ENCODE data around the gene ZNF512B.

The ZNF512B gene

GRCh38 chr20:63947638-63948456 is 21.9 kb downstream of the ZNF512B start:
- DNase-seq (ENCODE audit: low spot score) = no peak

- DNase-seq (ENCODE audit: low spot score) = no peak
These were observed 22.6 kb downstream of the ZNF512B start for GRCh38 chr20:63946986-63947637.

GRCh38 chr20:63945921-63946920 is 23.5 kb downstream of the ZNF512B start:
- DNase-seq (ENCODE audit: low spot score) = no peak

GRCh38 chr20:63945031-63945658 is 24.6 kb downstream of the ZNF512B start:
- no peak for DNase-seq (ENCODE audit: low spot score)

DNA sequence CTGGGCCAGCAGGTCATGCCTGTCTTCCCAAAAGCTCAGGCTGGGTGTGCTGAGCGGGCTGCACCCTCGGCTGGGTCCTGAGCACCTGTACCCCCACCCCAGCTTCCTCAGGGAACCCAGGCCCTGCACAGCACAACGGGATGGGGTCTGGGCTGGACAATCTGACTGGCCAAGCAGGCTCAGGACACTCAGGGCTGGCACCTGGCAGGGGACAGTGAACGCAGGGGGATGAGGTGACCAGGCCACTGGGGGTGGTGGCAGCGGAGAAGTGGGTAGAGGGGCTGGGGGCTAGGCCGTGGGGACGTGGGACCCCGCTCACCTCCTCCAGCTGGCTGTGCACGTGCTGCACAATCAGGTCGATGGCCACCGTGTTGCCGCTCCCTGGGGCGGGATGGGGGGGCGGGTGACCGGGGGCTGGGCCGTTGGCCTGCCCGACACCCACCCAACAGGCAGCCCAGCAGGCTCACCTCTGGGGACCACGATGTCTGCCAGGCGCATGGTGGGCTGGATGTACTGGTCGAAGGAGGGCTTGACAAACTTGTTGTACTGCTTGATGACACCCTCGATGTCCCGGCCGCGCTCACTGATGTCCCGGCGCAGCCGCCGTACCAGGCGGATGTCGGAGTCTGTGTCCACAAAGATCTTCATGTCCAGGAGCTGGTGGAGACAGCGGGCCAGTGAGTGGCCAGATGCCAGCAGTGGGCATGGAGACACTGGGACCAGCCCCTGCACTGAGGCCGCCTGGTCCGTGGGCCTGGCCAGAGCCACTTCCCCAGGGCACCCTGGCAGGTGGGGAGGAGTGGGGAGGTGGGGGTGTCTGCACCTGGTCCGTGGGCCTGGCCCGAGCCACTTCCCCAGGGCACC is 25.4 kb downstream of the ZNF512B start:
- DNase-seq (ENCODE audit: low spot score) = no peak

DNA sequence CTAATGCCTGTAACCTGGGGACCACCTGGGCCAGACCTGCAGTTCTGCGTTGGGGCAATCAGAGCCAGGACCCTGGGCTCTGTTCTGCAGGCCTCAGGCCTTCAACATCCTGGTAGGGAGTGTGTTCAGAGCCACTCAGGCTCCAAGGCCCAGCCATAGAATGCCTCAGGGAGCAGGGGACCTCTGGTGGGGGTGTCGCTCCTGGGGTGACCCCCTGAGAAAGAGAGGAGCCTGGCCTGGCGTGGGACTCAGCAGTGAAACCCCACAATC is 26.0 kb downstream of the ZNF512B start:
- no peak for DNase-seq (ENCODE audit: low spot score)

DNA sequence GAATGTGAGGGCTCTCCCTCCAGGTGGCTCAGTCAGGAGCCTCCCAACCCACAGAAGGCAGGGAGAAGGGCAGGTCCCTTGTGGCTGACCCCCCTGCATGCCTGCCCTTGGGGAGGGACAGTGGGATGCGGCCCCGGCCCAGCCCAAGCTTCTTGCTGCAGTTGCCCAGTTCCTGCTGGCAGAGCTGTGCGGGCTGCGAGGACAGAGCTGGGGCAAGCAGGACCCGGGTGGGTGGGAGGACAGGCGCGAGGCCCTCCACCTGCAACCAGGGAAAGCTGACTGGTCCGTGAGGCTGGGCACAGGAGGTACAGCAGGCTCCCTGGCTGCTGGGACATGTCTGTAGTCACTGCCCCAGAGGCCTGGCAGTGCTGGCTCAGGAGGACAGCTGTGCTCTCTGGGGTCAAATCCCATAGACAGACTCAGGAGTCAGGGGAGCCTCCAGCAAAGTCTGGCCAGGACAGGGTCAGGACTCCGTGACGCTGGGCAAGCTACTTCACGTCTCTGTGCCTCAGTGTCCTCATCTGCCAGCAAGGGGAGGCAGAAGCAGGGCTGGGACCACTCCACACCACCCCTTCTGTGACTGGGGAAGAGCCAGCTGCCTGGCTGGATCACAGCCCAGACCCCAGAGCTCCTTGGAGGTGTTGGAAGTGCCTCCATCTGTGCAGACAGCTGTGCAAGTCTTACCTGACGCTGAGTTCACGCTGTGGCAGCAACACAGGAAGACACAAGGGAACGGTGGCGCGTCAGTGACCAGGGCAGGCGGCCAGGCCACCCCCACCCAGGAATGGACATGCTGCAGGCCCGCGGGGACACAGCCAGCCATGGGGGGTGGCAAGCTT is 26.5 kb downstream of the ZNF512B start:
- no peak for DNase-seq (ENCODE audit: low spot score)

DNA sequence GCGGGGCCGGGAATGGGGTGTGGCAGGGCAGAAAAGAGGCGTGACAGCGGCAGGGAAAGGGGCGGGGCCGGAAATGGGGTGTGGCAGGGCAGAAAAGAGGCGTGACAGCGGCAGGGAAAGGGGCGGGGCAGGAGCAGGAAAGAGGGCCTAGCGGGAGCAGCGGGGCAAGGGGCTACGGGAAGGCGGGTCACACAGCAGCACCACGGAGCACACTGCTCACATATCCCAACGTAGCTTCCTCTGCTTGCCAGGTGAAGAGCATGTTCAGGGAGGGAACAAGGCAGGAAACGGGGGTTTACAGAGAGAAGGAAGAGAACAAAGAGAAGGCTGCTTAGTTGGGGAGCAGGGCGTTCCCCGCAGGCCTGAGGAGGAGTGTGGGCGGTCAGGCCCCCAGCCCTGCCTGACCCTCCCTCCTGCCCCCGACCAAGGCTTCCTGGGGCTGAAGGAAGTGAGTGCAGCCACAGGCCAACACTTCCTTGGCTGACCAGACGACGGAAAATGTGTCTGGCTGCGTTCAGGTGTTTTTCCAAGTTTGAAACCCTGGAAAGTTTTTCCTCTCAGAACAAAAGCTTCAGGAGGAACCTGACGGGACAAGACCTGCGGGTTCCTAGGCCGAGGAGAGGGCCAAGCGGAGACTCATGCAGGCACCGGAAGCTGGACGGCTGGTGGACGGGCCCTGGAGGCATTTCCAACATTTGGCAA is 27.3 kb downstream of the ZNF512B start:
- DNase-seq (ENCODE audit: low spot score) = no peak

- no peak for DNase-seq (ENCODE audit: low spot score)
These were observed 28.2 kb downstream of the ZNF512B start for GRCh38 chr20:63941282-63942081.

- DNase-seq (ENCODE audit: low spot score) = no peak
These were observed 29.1 kb downstream of the ZNF512B start for GRCh38 chr20:63940472-63941266.

GRCh38 chr20:63940071-63940471 is 29.7 kb downstream of the ZNF512B start:
- no peak for DNase-seq (ENCODE audit: low spot score)

DNA sequence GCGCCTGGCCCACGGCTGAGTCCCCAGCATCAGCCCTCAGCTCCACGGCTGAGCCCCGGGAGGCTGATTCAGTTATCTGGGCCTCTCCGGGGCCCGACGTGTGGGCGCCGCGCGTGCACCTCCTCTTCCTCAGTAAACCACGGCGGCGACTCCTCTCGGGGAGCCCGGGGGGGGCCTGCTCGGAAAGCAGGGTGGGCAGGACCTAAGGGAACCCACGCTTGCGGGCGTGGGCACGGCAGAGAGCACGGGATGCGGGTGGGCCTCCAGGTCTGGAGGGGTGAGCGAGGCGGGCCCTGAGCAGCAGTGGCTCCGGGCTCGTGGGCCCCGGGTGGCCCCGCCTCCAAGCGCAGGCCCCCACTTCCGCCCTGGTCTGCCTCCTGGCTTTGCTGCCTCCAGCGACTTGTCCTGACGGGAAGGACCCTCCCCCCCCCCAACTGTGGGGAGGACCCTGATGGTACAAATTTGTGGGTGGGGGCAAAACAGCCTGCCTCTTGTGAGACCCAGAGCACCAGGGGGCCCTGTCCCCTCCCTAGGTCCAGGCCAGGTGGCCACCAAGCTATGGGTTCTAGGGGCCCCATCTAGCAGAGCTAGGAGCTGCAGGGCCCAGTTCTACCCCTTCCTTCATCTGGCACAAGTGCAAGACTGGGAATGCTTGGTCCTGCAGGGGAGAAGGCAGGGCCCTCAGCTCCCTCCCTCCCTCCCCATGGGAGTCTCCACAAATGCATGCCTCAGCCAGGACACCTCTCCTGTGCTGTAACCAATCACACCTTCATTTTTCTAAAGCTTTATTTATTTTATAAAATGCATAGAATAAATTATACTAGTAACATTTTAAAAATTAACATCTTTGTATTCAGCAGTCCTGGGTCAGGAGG is 30.4 kb downstream of the ZNF512B start:
- DNase-seq (ENCODE audit: low spot score) = no peak

DNA sequence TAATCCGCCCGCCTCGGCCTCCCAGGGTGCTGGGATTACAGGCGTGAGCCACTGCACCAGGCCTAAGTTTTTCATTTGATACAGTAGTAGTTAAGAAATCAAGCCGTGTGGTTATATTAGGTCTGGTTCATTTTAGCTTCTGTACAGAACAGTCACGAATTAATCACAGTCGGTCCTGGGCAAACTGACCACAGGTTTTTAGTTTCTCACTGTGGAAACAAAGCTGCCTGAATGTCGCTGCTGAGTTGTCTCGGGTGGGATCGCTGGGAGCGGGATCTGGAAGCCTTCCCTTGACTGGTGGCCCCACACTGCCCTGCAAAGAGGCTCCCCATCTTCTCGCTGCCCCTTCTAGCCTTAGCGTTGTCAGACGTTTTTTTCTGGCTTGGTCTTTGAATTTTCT is 32.1 kb downstream of the ZNF512B start:
- no peak for DNase-seq (ENCODE audit: low spot score)

DNA sequence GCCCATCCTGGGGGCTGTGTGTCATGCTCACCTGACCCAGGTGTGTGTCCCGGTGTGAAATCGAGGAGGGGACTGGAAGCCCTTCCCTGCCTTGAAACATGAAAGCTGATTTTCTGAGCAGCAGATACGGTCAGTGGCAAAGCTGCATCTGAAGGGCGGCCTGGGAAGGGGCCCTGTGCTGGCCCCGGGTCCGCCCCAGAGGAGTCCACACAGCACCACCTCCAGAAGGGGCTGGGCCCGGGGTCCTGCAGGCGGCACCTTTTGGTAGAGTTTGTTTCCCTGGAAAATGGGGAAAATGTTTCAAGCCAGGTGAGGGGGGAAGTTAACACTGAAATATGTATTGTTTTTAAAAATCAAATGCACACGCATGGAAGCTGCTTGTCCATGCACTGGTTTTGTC is 34.3 kb downstream of the ZNF512B start:
- DNase-seq (ENCODE audit: low spot score) = no peak

GRCh38 chr20:63934271-63935068 is 35.3 kb downstream of the ZNF512B start:
- no peak for DNase-seq (ENCODE audit: low spot score)

DNA sequence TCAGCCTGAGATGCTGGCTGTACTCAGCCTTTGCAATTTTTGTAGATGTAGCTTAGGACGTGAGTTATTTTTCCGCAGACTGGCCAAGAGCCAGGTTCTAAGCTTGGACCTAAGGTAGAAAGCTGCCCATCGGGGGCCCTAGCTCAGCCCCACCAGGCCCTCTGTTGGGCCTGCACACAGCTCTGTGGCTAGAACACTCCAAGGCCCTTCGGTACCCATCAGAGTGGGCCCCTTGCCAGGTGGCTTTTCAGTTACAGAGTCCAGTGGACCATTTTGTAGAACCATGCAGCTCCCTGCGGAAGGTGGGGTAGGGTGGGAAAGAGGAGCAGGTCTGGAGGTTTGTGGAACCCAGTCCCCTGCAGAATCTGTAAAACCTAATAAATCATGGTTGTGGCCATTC is 36.1 kb downstream of the ZNF512B start:
- no peak for DNase-seq (ENCODE audit: low spot score)

Data from LoVo (cell line).